Measurements from ENCODE around the gene GDE1. TPM values are rescaled to one million over a fixed set of nuclear protein-coding genes. Genes with fewer than 3 reads are reported as not detected.
A peak's percentile ranks its signal among the peaks of the same experiment; 100 is the strongest.

The GDE1 gene
- total RNA-seq, 2 donors from 2014 or later, result 25.1 to 32.0 TPM

DNA sequence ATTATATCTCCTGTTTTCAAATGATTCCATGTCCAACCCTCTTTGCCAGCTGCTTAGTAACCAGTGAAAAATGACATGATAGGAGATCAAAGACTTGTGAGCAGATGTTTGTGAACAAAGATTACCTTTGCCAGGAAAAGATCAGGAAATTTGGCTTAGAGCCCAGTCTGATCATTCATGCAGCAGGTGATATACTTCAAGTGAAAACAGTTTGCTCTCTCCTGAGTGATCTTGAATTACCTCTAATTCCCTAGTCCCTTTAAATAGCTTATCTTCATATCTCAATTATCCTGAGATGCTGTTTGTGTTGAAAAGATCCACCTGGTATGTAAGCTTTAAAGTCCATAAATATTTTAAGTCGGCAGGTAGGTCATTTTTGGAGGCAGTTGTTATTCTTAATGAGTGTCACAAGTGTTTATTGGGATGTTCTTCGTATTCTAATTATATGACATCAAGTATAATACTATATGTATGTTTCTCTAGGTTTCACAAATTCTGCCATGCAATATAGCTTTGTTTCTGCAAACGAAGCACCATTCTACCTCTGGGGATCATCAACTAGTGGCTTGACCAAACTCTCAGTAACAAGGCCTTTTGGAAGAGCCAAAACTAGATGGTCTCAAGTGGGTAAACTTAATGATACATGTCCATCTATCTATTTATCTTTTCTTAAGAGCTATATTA is 20.4 kb upstream of the GDE1 start:
- Mint-ChIP-seq H3K36me3 (ENCODE audit: low read depth) (peaks cover 7% of the 10 kb centered on the region), H3K4me3 (no peak overlapping the region), H3K4me1 (no peaks in the 10 kb centered on the region), H3K27ac (no peak overlapping the region), H3K27me3 (no peaks in the 10 kb centered on the region)
- no peaks in the 10 kb centered on the region for H3K9me3 ChIP-seq (ENCODE audit: control insufficient read depth, low read length, poor library complexity, severe bottlenecking)
- ATAC-seq, result no peak
- no peak for DNase-seq

DNA sequence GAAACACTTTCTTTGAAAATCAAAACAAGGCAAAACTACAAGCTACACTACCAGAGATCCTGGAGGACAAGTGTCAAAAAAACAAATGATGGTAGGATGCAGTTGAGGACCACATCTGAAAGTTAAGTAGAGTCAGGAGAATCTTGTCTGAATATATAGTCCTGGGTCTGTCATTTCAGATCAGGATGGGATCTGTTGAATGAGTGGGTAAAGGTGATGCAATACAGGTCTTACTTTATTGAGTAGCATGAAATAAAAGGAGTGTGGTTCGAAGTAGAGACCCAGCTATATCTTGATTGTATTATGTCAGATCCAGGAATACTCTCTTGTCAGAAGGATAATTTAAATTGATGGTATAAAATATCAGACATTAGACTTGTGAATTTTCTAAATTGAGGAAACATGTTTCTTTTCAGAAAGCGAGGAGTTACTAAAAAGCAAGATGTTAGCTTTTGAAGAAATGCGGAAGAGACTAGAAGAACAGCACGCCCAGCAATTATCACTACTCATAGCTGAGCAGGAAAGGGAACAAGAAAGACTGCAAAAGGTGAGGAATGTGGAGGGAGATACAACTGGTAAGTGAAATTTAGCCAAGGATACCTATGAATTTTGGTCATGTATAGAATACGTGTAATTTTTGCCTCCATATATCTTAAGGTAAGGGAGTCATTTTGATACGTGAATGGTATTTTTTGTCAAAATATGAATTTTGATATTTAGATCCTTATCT is 18.5 kb upstream of the GDE1 start:
- H3K9me3 ChIP-seq (ENCODE audit: control insufficient read depth, low read length, poor library complexity, severe bottlenecking), result no peaks in the 10 kb centered on the region
- H3K4me3 Mint-ChIP-seq, result no peak overlapping the region
- no peaks in the 10 kb centered on the region for H3K27me3 Mint-ChIP-seq
- no peak for ATAC-seq
- H3K4me1 Mint-ChIP-seq, result no peaks in the 10 kb centered on the region
- H3K36me3 Mint-ChIP-seq (ENCODE audit: low read depth), result peaks cover 7% of the 10 kb centered on the region
- no peak for DNase-seq
- no peak overlapping the region for H3K27ac Mint-ChIP-seq

DNA sequence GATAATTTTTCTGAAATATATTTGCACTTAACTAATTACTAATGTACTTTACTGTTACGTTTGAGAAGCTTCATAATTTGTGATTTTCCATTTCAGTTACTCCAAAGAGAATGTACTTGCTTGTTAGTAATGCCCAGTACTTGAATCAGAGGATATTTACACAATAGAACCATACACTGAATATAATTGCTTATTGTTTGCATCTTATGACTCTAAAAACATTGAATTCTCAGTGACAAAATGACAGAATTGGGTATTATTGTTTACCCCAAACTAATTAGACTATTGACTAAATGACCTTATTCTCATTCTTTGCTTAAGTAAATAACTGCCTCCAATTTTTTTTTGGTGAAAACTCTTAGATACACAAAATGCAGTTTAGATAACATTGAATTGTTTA is 10.7 kb upstream of the GDE1 start:
- H3K4me3 Mint-ChIP-seq, result no peak overlapping the region
- ATAC-seq (no peak), DNase-seq (no peak)
- H3K4me1 Mint-ChIP-seq, result peaks cover 7% of the 10 kb centered on the region
- H3K27me3 Mint-ChIP-seq, result no peaks in the 10 kb centered on the region
- no peak overlapping the region for H3K27ac Mint-ChIP-seq
- H3K9me3 ChIP-seq (ENCODE audit: control insufficient read depth, low read length, poor library complexity, severe bottlenecking), result no peaks in the 10 kb centered on the region
- peaks cover 5% of the 10 kb centered on the region for H3K36me3 Mint-ChIP-seq (ENCODE audit: low read depth)

DNA sequence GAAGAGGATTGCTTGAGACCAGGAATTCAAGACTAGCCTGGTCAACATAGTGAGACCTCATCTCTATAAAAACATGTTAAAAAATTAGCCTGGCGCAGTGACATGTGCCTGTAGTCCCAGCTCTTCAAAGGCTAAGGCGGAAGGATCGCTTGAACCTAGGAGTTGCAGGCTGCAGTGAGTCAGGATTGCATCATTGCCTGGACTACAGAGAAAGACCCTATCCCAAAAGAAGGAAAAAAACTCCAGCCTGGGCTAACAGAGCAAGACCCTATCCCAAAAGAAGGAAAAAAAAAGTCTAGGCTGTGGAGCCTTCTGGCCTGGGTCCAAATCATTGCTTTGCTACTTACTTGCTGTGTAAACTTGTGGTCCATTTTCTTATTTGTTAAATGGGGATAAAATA is 6.8 kb upstream of the GDE1 start:
- Mint-ChIP-seq H3K4me1 (peaks cover 23% of the 10 kb centered on the region), H3K27me3 (no peaks in the 10 kb centered on the region), H3K4me3 (no peak overlapping the region), H3K36me3 (ENCODE audit: low read depth) (peaks cover 8% of the 10 kb centered on the region), H3K27ac (no peak overlapping the region)
- no peaks in the 10 kb centered on the region for H3K9me3 ChIP-seq (ENCODE audit: control insufficient read depth, low read length, poor library complexity, severe bottlenecking)
- DNase-seq (no peak), ATAC-seq (no peak)

DNA sequence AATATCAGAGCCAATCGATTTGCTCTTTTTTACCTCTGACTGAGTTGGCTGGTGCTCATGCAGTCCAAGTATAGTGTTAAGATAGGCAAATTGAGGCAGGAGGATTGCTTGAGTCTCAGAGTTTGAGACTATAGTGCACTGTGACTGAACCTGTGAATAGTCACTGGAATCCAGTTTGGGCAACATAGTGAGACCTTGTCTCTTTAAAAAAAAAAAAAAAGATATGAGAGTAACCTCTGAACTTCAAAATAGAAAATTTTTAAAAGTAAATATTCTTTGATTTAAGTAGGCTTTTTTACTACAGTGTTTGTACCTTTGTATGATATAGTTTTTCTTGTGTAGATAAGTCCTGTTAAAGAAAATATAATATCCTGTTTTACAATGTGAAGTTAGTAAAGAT is 5.3 kb upstream of the GDE1 start:
- ATAC-seq (no peak), DNase-seq (no peak)
- Mint-ChIP-seq H3K36me3 (ENCODE audit: low read depth) (peaks cover 5% of the 10 kb centered on the region), H3K27me3 (no peaks in the 10 kb centered on the region), H3K4me1 (peaks cover 22% of the 10 kb centered on the region), H3K27ac (no peak overlapping the region), H3K4me3 (no peak overlapping the region)
- H3K9me3 ChIP-seq (ENCODE audit: control insufficient read depth, low read length, poor library complexity, severe bottlenecking), result no peaks in the 10 kb centered on the region

DNA sequence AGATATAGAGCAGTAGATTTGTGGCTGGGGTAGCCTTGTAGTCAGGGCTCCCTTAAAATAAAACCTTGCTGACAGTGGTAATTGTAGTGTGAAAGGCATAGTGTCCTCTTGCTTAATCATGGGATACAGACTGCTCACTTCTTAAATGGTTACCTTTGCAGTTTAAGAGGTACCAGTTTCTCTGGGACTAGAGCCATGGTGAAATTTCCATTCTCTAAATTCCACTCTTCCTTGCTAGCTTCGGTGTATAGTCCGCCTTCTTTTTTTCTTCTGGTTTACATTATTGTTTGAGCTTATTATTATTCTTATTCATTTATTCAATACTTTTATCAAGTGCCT is 3.5 kb upstream of the GDE1 start:
- Mint-ChIP-seq H3K27ac (peak overlapping the region; percentile 98), H3K4me1 (peaks cover 38% of the 10 kb centered on the region), H3K27me3 (no peaks in the 10 kb centered on the region), H3K36me3 (ENCODE audit: low read depth) (peaks cover 5% of the 10 kb centered on the region), H3K4me3 (peak overlapping the region; percentile 100)
- DNase-seq, result no peak
- no peak for ATAC-seq
- no peaks in the 10 kb centered on the region for H3K9me3 ChIP-seq (ENCODE audit: control insufficient read depth, low read length, poor library complexity, severe bottlenecking)

DNA sequence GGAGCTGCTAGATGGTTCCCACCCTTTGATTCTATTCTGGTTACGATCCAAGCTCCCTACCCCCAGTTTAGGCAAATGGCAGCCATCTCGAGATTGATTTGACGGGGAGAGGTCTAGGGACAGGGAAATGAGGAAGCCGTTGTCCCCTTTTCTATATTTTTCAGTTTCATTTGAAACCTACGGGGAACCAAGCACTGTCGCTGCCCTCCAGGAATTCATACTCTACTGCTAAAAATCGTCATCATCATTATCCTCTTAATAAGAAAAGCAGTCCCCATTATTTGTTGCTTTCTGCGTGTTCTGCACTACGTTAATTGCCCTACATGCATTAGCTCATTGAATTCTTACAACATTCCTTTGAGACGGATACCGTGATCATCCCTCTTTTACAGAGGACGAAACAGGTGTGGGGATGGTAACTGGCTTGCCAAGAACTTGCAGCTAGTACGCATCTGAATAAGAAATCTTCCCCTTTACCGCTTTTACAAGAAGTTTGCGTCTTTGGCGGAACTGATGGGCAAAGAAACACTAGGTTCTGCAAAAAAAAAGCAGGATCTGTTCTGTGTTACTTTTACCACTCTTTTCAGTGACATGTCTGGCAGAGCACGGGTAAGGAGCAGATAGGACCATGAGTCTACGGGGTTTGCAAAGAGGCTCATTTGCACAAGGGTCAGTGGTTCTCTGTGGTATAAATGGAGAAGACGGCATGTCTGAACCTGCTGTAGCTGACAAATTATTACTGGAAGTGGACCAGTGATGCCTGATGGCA is 2.9 kb upstream of the GDE1 start:
- ATAC-seq, result no peak
- H3K4me3 Mint-ChIP-seq, result peak overlapping the region; percentile 100

DNA sequence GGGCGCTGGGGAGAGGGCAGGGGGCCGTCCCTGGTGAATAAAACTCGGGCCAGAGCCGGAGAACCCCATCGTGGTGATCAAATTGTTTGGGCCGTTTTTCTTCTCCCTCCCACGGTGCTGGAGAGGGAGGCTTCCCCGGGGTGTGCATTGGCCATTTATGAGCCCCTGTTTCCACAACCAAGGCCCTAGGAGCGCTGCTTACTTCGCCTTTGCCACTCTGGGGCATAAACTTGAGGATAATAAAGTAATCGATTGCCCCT is 2.4 kb upstream of the GDE1 start:
- peaks cover 41% of the 10 kb centered on the region for H3K4me1 Mint-ChIP-seq
- peaks cover 5% of the 10 kb centered on the region for H3K36me3 Mint-ChIP-seq (ENCODE audit: low read depth)
- peak overlapping the region; percentile 98 for H3K27ac Mint-ChIP-seq
- no peaks in the 10 kb centered on the region for H3K27me3 Mint-ChIP-seq
- DNase-seq (no peak), ATAC-seq (no peak)
- H3K4me3 Mint-ChIP-seq, result peak overlapping the region; percentile 100
- no peaks in the 10 kb centered on the region for H3K9me3 ChIP-seq (ENCODE audit: control insufficient read depth, low read length, poor library complexity, severe bottlenecking)

More for the DNA sequence above, 2.9 kb upstream of the GDE1 start:
- H3K9me3 ChIP-seq (ENCODE audit: control insufficient read depth, low read length, poor library complexity, severe bottlenecking), result no peaks in the 10 kb centered on the region
- Mint-ChIP-seq H3K27ac (peak overlapping the region; percentile 98), H3K4me1 (peaks cover 39% of the 10 kb centered on the region), H3K27me3 (no peaks in the 10 kb centered on the region), H3K36me3 (ENCODE audit: low read depth) (peaks cover 5% of the 10 kb centered on the region)
- DNase-seq, result no peak

DNA sequence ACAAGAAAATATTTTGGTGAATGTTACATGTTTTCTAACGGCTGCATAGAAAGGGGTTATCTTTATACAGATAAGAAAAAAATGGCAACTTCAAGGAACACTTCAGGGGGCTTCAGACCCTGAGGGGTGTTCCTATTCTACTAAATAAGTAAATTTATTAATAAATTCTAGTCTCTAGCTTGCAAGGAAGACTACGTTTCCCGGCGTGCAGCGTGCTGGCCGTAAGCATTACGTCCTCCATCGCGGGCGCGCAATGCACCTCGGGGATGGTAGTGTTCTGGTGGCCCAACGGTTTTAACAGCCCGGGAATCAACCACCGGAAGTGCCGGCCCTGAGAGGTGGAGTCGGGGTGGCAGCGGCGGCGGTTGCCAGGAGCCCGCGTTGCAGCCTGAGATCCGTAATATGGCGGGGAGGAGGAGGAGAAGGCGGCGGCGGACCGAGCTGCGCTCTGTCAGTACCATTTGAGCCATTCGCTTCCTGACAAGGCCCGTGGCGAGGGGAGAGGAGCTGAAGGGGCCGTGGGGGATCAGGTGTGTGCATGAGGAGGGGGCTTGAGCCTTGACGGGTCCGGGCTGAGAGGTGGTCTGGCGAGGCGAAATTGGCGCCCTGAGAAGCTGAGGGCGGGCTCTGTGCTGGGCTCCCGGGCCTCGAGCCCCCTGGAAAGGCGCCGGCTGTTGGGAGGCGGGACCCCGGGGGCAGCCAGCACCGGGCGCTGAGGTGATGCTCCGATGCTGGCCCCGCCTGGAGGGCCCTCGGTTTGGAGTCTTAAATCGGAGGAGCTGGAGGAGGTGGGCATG is 1.9 kb upstream of the GDE1 start, which contains the start of gene CCP110:
TSS of gene CCP110 (plus strand) at position 384 of the 797 bp plus-strand sequence. CDS start 3,940 bp downstream, outside the sequence.
- peaks cover 42% of the 10 kb centered on the region for H3K4me1 Mint-ChIP-seq

DNA sequence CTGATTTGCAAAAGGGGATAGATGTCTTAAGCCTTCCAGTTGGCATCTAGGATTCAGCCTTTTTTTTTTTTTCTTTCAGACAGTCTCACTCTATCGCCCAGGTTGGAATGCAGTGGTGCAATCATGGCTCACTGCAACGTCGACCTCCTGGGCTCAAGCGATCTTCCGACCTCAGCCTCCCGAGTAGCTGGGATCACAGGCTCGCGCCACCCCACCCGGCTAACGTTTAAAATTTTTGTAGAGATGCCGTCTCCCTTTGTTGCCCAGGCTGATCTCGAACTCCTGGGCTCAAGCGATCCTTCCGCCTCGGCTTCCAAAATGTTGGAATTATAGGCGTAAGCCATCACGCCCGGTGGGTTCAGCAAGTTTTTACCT is 1.3 kb upstream of the GDE1 start:
- H3K27ac Mint-ChIP-seq, result peak overlapping the region; percentile 98
- no peaks in the 10 kb centered on the region for H3K27me3 Mint-ChIP-seq
- peaks cover 3% of the 10 kb centered on the region for H3K36me3 Mint-ChIP-seq (ENCODE audit: low read depth)
- no peak overlapping the region for H3K4me3 Mint-ChIP-seq
- H3K4me1 Mint-ChIP-seq, result peaks cover 48% of the 10 kb centered on the region
- ATAC-seq (no peak), DNase-seq (no peak)
- no peaks in the 10 kb centered on the region for H3K9me3 ChIP-seq (ENCODE audit: control insufficient read depth, low read length, poor library complexity, severe bottlenecking)

More for the DNA sequence above, 1.9 kb upstream of the GDE1 start, which contains the start of gene CCP110:
- H3K27me3 Mint-ChIP-seq, result no peaks in the 10 kb centered on the region
- ATAC-seq, result peak; percentile 87
- H3K36me3 Mint-ChIP-seq (ENCODE audit: low read depth), result peaks cover 3% of the 10 kb centered on the region
- peak within 1 kb of the TSS; percentile 98 for H3K27ac Mint-ChIP-seq
- peak within 1 kb of the TSS; percentile 100 for H3K4me3 Mint-ChIP-seq
- DNase-seq, result peak; percentile 86 to 91 (median 90)
- H3K9me3 ChIP-seq (ENCODE audit: control insufficient read depth, low read length, poor library complexity, severe bottlenecking), result no peaks in the 10 kb centered on the region

DNA sequence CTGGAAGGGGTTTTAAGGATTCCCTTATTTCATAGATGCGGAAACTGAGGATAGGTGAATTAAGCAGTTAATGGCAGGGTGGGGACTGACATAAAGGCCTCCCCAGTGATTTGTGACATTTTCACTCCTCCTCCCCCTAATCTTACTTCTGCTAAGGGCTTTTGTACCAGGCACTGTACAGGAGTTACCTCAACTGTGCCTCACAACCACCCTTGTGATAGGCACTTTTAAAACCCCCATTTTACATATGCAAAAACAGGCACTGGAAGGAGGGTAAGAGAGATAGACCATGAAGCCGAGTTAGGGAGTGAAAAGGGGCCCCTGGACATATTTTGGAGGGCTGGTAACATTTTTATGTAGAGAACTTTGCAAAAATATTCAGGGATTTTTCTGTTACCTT is 862 bp upstream of the GDE1 start:
- Mint-ChIP-seq H3K4me1 (peaks cover 48% of the 10 kb centered on the region), H3K4me3 (no peak overlapping the region), H3K27ac (peak overlapping the region; percentile 97), H3K27me3 (no peaks in the 10 kb centered on the region), H3K36me3 (ENCODE audit: low read depth) (peaks cover 3% of the 10 kb centered on the region)
- no peak for ATAC-seq
- DNase-seq, result no peak
- no peaks in the 10 kb centered on the region for H3K9me3 ChIP-seq (ENCODE audit: control insufficient read depth, low read length, poor library complexity, severe bottlenecking)

DNA sequence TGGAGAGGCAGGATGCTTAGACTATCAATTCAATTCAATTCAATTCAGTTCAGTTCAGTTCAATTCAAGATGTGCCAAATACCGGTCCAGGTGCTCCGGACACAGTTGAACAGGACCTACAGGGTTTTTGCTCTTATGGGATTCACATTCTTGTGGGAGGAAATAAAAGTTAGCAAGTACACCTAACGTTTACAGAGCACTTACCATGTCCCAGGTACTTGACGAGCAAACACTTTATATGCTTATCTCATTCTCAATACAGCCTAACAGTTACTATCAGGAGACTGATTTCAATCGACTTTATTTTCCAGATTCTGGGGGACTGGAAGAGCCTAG is 467 bp upstream of the GDE1 start:
- Mint-ChIP-seq H3K27me3 (no peaks in the 10 kb centered on the region), H3K27ac (peak overlapping the region; percentile 97), H3K4me1 (peaks cover 49% of the 10 kb centered on the region), H3K4me3 (peak overlapping the region; percentile 100), H3K36me3 (ENCODE audit: low read depth) (peaks cover 3% of the 10 kb centered on the region)
- H3K9me3 ChIP-seq (ENCODE audit: control insufficient read depth, low read length, poor library complexity, severe bottlenecking), result no peaks in the 10 kb centered on the region
- ATAC-seq (no peak), DNase-seq (no peak)

DNA sequence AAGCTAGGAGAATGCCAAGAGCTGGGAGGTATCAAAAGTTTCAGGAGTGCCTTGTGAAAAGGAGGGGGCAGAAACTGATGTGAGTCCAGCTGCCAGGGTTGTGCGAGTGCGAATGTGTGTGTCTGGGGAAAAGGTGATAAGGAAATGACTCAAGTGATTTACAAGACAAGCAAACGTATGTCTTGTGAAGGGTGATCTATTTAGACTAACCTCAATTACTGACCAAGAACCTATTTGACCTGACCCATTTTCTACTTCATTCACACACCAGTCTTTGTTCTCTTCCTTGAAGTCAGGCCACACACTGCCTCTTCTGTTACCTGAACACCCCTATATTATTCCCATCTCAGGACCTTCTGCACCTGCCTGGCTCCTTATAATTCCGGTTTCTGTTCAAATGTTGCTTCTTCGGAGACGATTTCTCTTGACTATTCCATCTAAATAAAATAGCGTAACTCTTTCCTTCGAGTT is 1.0 kb downstream of the GDE1 start:
- Mint-ChIP-seq H3K36me3 (ENCODE audit: low read depth) (peaks cover 6% of the 10 kb centered on the region), H3K4me1 (peaks cover 56% of the 10 kb centered on the region), H3K4me3 (peak overlapping the region; percentile 100), H3K27me3 (no peaks in the 10 kb centered on the region), H3K27ac (peak overlapping the region; percentile 97)
- no peaks in the 10 kb centered on the region for H3K9me3 ChIP-seq (ENCODE audit: control insufficient read depth, low read length, poor library complexity, severe bottlenecking)
- DNase-seq (no peak), ATAC-seq (no peak)

Measured in T-helper 17 cell (primary cell).